Measurements from ENCODE around the gene KRTAP21-3.

The KRTAP21-3 gene

DNA sequence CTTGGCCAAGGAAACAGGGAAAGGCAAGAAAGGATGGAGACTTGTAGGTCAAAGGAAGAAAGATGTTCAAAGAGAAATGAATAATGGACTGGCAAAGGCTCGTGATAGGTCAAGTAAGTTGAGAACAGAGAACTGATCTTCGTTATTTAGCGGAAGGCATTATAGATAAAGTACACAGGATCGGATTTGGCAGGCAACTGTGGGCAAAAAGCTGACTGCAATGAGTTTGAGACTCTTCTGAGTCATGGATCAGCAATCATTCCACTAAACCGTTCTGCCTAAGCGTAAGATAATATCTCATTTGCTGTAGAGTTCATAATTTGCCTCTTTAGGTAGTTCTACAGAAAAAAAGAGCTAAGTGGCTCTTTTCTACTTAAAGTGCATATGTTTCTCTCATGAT, 34.1 kb downstream of the KRTAP21-3 start:
- H3K9me3 ChIP-seq = no peaks in the 10 kb centered on the region
- no peak for DNase-seq
- no peaks in the 10 kb centered on the region for H3K4me1 ChIP-seq
- H3K27me3 ChIP-seq = no peaks in the 10 kb centered on the region
- TF ChIP-seq, protein P1, sequence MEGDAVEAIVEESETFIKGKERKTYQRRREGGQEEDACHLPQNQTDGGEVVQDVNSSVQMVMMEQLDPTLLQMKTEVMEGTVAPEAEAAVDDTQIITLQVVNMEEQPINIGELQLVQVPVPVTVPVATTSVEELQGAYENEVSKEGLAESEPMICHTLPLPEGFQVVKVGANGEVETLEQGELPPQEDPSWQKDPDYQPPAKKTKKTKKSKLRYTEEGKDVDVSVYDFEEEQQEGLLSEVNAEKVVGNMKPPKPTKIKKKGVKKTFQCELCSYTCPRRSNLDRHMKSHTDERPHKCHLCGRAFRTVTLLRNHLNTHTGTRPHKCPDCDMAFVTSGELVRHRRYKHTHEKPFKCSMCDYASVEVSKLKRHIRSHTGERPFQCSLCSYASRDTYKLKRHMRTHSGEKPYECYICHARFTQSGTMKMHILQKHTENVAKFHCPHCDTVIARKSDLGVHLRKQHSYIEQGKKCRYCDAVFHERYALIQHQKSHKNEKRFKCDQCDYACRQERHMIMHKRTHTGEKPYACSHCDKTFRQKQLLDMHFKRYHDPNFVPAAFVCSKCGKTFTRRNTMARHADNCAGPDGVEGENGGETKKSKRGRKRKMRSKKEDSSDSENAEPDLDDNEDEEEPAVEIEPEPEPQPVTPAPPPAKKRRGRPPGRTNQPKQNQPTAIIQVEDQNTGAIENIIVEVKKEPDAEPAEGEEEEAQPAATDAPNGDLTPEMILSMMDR (IDR thresholded peaks at IDR 0.05) = no peak
- no peak overlapping the region for H3K27ac ChIP-seq
- no peaks in the 10 kb centered on the region for H3K36me3 ChIP-seq
- H3K4me3 ChIP-seq = no peak overlapping the region
- intact Hi-C loops (cut with DNase I; ENCODE audit: low total_unique reads) = no loop called here

DNA sequence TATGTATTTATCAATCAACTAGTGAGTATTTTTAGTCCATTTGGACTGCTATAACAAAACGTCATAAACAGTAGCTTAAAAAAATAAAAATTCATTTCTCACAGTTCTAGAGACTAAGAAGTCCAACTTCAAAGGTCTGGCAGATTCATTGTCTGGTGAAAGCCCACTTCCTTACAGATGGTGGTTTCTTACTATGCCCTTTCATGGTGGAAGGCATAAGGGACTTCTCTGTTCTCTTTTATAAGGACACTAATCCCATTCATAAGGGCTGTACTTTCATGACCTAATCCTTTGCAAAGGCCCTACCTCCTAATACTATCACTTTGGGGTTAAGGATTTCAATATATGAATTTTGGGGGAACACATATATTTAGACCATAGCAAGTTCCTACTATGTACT, 38.0 kb downstream of the KRTAP21-3 start:
- Histone ChIP-seq H3K9me3 (no peaks in the 10 kb centered on the region), H3K4me3 (no peak overlapping the region), H3K4me1 (no peaks in the 10 kb centered on the region), H3K27me3 (no peaks in the 10 kb centered on the region), H3K27ac (no peak overlapping the region), H3K36me3 (no peaks in the 10 kb centered on the region)
- TF ChIP-seq, protein P1 (IDR thresholded peaks at IDR 0.05) = no peak
- intact Hi-C loops (cut with DNase I; ENCODE audit: low total_unique reads) = no loop called here
- no peak for DNase-seq

- no peak for DNase-seq
- H3K27me3 ChIP-seq = no peaks in the 10 kb centered on the region
- H3K4me1 ChIP-seq = no peaks in the 10 kb centered on the region
- no peaks in the 10 kb centered on the region for H3K36me3 ChIP-seq
- H3K4me3 ChIP-seq = no peak overlapping the region
- no peak overlapping the region for H3K27ac ChIP-seq
- intact Hi-C loops (cut with DNase I; ENCODE audit: low total_unique reads) = no loop called here
- H3K9me3 ChIP-seq = no peaks in the 10 kb centered on the region
- TF ChIP-seq, protein P1 (IDR thresholded peaks at IDR 0.05) = no peak
Observed at GRCh38 chr21:30676737-30677136, 41.8 kb downstream of the KRTAP21-3 start.

DNA sequence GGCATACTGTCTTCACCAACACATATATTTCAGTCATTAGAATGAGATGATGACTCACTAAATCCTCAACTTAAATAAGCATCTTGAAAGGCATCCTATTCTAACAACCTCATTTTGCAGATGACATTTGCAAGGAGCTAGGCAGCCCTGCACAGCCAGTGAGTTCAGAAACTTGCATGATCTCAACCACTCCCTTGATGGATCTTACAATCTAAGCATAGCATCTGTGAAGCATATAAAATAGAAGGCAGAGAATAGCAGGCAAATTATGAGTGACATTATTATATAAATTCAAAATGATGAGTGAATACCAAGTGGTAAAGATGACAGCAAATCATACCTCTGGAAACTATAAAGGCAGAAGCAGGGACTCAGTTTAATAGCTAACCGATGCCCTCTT, 44.3 kb downstream of the KRTAP21-3 start:
- no peaks in the 10 kb centered on the region for H3K36me3 ChIP-seq
- TF ChIP-seq, protein P1 (IDR thresholded peaks at IDR 0.05) = no peak
- no peak overlapping the region for H3K27ac ChIP-seq
- H3K9me3 ChIP-seq = no peaks in the 10 kb centered on the region
- intact Hi-C loops (cut with DNase I; ENCODE audit: low total_unique reads) = no loop called here
- no peak overlapping the region for H3K4me3 ChIP-seq
- DNase-seq = no peak
- no peaks in the 10 kb centered on the region for H3K4me1 ChIP-seq
- no peaks in the 10 kb centered on the region for H3K27me3 ChIP-seq

GRCh38 chr21:30672985-30673650, 45.5 kb downstream of the KRTAP21-3 start:
- TF ChIP-seq, protein P1 (IDR thresholded peaks at IDR 0.05) = no peak
- Histone ChIP-seq H3K36me3 (no peaks in the 10 kb centered on the region), H3K4me1 (no peaks in the 10 kb centered on the region), H3K4me3 (no peak overlapping the region), H3K27ac (no peak overlapping the region), H3K27me3 (no peaks in the 10 kb centered on the region), H3K9me3 (no peaks in the 10 kb centered on the region)
- intact Hi-C loops (cut with DNase I; ENCODE audit: low total_unique reads) = no loop called here
- DNase-seq = no peak

DNA sequence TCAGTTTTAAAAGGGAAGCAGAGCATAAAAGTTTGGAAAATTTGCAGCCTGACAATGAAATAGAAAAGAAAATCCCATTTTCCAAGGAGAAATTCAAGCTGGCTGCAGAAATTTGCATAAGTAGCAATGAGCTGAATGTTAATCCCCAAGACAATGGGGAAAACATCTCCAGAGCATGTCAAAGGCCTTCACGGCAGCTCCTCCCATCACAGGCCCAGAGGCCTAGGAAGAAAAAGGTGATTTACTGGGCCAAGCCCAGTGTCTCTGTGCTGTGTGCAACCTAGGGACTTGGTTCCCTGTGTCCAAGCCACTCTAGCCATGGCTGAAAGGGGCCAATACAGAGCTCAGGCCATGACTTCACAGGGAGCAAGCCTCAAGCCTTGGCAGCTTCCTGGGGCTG, 49.8 kb downstream of the KRTAP21-3 start:
- no peaks in the 10 kb centered on the region for H3K9me3 ChIP-seq
- H3K36me3 ChIP-seq = no peaks in the 10 kb centered on the region
- TF ChIP-seq, protein P1 (IDR thresholded peaks at IDR 0.05) = no peak
- no peaks in the 10 kb centered on the region for H3K27me3 ChIP-seq
- H3K4me1 ChIP-seq = no peaks in the 10 kb centered on the region
- intact Hi-C loops (cut with DNase I; ENCODE audit: low total_unique reads) = no loop called here
- H3K4me3 ChIP-seq = no peak overlapping the region
- DNase-seq = no peak
- no peak overlapping the region for H3K27ac ChIP-seq
